Measurements from ENCODE around the gene CTBP2.
"Not testable (repeated sequence)": the region's sequence is repeated elsewhere in the genome, so short reads cannot be mapped to it uniquely, and the experiment has no call there.

CTBP2 gene

GRCh38 chr10:125158601-125159485 is 1.5 kb downstream of the CTBP2 start:
- no peak for DNase-seq

- no peak for DNase-seq
Observed at GRCh38 chr10:125158275-125158600, 2.1 kb downstream of the CTBP2 start.

- DNase-seq, result no peak
Observed at GRCh38 chr10:125157505-125157904, 2.9 kb downstream of the CTBP2 start.

GRCh38 chr10:125156739-125157480 is 3.5 kb downstream of the CTBP2 start:
- DNase-seq, result no peak

- no peak for DNase-seq
Observed at GRCh38 chr10:125156196-125156595, 4.2 kb downstream of the CTBP2 start.

- DNase-seq, result no peak
Observed at GRCh38 chr10:125155101-125155500, 5.3 kb downstream of the CTBP2 start.

- no peak for DNase-seq
Observed at GRCh38 chr10:125154529-125154928, 5.8 kb downstream of the CTBP2 start.

GRCh38 chr10:125153703-125154490 is 6.5 kb downstream of the CTBP2 start:
- no peak for DNase-seq

GRCh38 chr10:125152450-125153368 is 7.7 kb downstream of the CTBP2 start:
- DNase-seq, result no peak

- DNase-seq, result no peak
Observed at GRCh38 chr10:125151553-125152449, 8.6 kb downstream of the CTBP2 start.

GRCh38 chr10:125151170-125151552 is 9.2 kb downstream of the CTBP2 start:
- DNase-seq, result no peak

GRCh38 chr10:125150376-125151083 is 9.8 kb downstream of the CTBP2 start:
- not testable (repeated sequence) for DNase-seq

- no peak for DNase-seq
Observed at GRCh38 chr10:125149680-125150047, 10.7 kb downstream of the CTBP2 start.

GRCh38 chr10:125149036-125149679 is 11.2 kb downstream of the CTBP2 start:
- DNase-seq, result no peak

GRCh38 chr10:125148528-125148927 is 11.8 kb downstream of the CTBP2 start:
- DNase-seq, result no peak

- no peak for DNase-seq
Observed at GRCh38 chr10:125147971-125148439, 12.4 kb downstream of the CTBP2 start.

- DNase-seq, result no peak
Observed at GRCh38 chr10:125146791-125147579, 13.4 kb downstream of the CTBP2 start.

- DNase-seq, result no peak
Observed at GRCh38 chr10:125145636-125146035, 14.7 kb downstream of the CTBP2 start.
